Liver (tissue), 9 donors: Measurements from ENCODE around the gene PHLDA2. TPM values are rescaled to one million over a fixed set of nuclear protein-coding genes. Genes with fewer than 3 reads are reported as not detected.

Experiments
- DNase-seq: peaks from one replicate; pipeline ENCODE4 v3.0.0-alpha.2; 2017; ENCODE audit warnings: low spot score
- H3K27ac ChIP-seq, 2 donors: one replicate each; pipeline ENCODE4 v1.7.0; 2013; ENCODE audit warnings: inconsistent platforms in 2 of 2, low read length in 2 of 2, control low read depth in 1 of 2, low read depth in 1 of 2, mild to moderate bottlenecking in 1 of 2
- H3K27me3 ChIP-seq, 4 donors: one replicate each; pipeline versions ENCODE4 v1.6.1 to v1.7.0; 2013; ENCODE audit warnings: low read length in 3 of 4, inconsistent platforms in 1 of 4, mild to moderate bottlenecking in 1 of 4, moderate library complexity in 1 of 4; ENCODE audit not compliant: control insufficient read depth in 4 of 4, insufficient read depth in 4 of 4
- H3K36me3 ChIP-seq, 4 donors: one replicate each; pipeline versions ENCODE4 v1.6.1 to v1.7.0; 2013; ENCODE audit warnings: low read length in 3 of 4, mild to moderate bottlenecking in 3 of 4, low read depth in 1 of 4, moderate library complexity in 1 of 4; ENCODE audit not compliant: control insufficient read depth in 4 of 4, insufficient read depth in 3 of 4
- H3K4me1 ChIP-seq, 4 donors: one replicate each; pipeline versions ENCODE4 v1.6.1 to v1.7.0; 2013; ENCODE audit warnings: low read length in 3 of 4, mild to moderate bottlenecking in 3 of 4, moderate library complexity in 1 of 4; ENCODE audit not compliant: control insufficient read depth in 4 of 4, insufficient read depth in 4 of 4
- H3K4me3 ChIP-seq, 3 donors: one replicate each; pipeline versions ENCODE4 v1.6.1 to v1.7.0; 2013; ENCODE audit warnings: low read length in 3 of 3, control low read depth in 1 of 3, low read depth in 1 of 3, mild to moderate bottlenecking in 1 of 3
- H3K9ac ChIP-seq, 2 donors: one replicate each; pipeline ENCODE4 v1.7.0; 2013; ENCODE audit warnings: low read length in 2 of 2, mild to moderate bottlenecking in 2 of 2, moderate library complexity in 2 of 2, control low read depth in 1 of 2, low read depth in 1 of 2
- H3K9me3 ChIP-seq, 4 donors: one replicate each; pipeline versions ENCODE4 v1.6.1 to v1.7.0; 2013; ENCODE audit warnings: low read length in 3 of 4; ENCODE audit not compliant: control insufficient read depth in 4 of 4
- ATF3 ChIP-seq: IDR thresholded peaks from 2 replicates; pipeline ENCODE4 v1.6.1; 2016; ENCODE audit warnings: antibody characterized with exemption
- EGR1 ChIP-seq, 2 donors: IDR thresholded peaks; 2 replicates each; pipeline ENCODE4 v1.6.1; 2016 to 2018; ENCODE audit warnings: antibody characterized with exemption in 2 of 2, low read depth in 2 of 2
- FOXA1 ChIP-seq: IDR thresholded peaks from 2 replicates; pipeline ENCODE4 v1.6.1; 2016; ENCODE audit warnings: antibody characterized with exemption
- FOXA2 ChIP-seq: IDR thresholded peaks from 2 replicates; pipeline ENCODE4 v1.6.1; 2016; ENCODE audit warnings: antibody characterized with exemption
- GABPA ChIP-seq, 2 donors: IDR thresholded peaks in 1 of 2; conservative IDR thresholded peaks in 1 of 2; 2 replicates each; pipeline ENCODE4 v1.6.1; 2016; ENCODE audit warnings: antibody characterized with exemption in 2 of 2, mild to moderate bottlenecking in 1 of 2, moderate library complexity in 1 of 2
- HNF4A ChIP-seq, 2 donors: conservative IDR thresholded peaks; 2 replicates each; pipeline ENCODE4 v1.6.1; 2016; ENCODE audit warnings: antibody characterized with exemption in 2 of 2, mild to moderate bottlenecking in 2 of 2
- HNF4G ChIP-seq: IDR thresholded peaks from 2 replicates; pipeline ENCODE4 v1.6.1; 2016; ENCODE audit warnings: antibody characterized with exemption
- JUND ChIP-seq, 2 donors: IDR thresholded peaks; 2 replicates each; pipeline ENCODE4 v1.6.1; 2016; ENCODE audit warnings: antibody characterized with exemption in 2 of 2
- NR2F2 ChIP-seq: IDR thresholded peaks from 2 replicates; pipeline ENCODE4 v1.6.1; 2016; ENCODE audit warnings: antibody characterized with exemption
- RAD21 ChIP-seq, 2 donors: IDR thresholded peaks; 2 replicates each; pipeline ENCODE4 v1.6.1; 2016; ENCODE audit warnings: antibody characterized with exemption in 2 of 2, mild to moderate bottlenecking in 2 of 2
- REST ChIP-seq: IDR thresholded peaks from 2 replicates; pipeline ENCODE4 v1.6.1; 2016; ENCODE audit warnings: antibody characterized with exemption, mild to moderate bottlenecking
- RXRA ChIP-seq, 2 donors: IDR thresholded peaks; 2 replicates each; pipeline ENCODE4 v1.6.1; 2017 to 2018; ENCODE audit warnings: antibody characterized with exemption in 2 of 2, mild to moderate bottlenecking in 1 of 2
- SP1 ChIP-seq: IDR thresholded peaks from 2 replicates; pipeline ENCODE4 v1.6.1; 2018; ENCODE audit warnings: antibody characterized with exemption, mild to moderate bottlenecking
- TAF1 ChIP-seq: conservative IDR thresholded peaks from 2 replicates; pipeline ENCODE4 v1.6.1; 2016; ENCODE audit warnings: antibody characterized with exemption, mild to moderate bottlenecking
- YY1 ChIP-seq: IDR thresholded peaks from 2 replicates; pipeline ENCODE4 v1.6.1; 2016; ENCODE audit warnings: antibody characterized with exemption, mild to moderate bottlenecking
- WGBS: extraction: QIAGEN DNeasy Blood & Tissue Kit; methylation state at CpG from one replicate; pipeline ENCODE4 v1.1.7; 2013; 5-methylcytosine and 5-hydroxymethylcytosine counted together
- polyA plus RNA-seq, 2 donors: library from polyadenylated mRNA; stranded (reverse) in 1 of 2; unstranded in 1 of 2; fragments of 200-250 nt in 1 of 2; fragments of >200 nt in 1 of 2; fragmentation: Nextera tagmentation in 1 of 2; extraction: Ambion mirVana in 1 of 2; gene quantifications; one replicate each; pipeline versions ENCODE4 v1.2.1 to v1.2.3, GENCODE V29; 2013 to 2015
- total RNA-seq, 2 donors: library from RNA; depleted of rRNA; stranded (reverse); fragments of >200 nt; gene quantifications; one replicate each; pipeline ENCODE4 v1.2.3, GENCODE V29; 2014
- TF ChIP-seq, protein P1 (sequence below): fragments of 150-350 bp; IDR thresholded peaks from 2 replicates; pipeline ENCODE4 v1.5.1; 2017; ENCODE audit warnings: improper control_type of control experiment, low read depth, low read length; ENCODE audit not compliant: missing input control
- TF ChIP-seq, protein P2 (sequence below): IDR thresholded peaks from 2 replicates; pipeline ENCODE4 v1.6.1; 2016; ENCODE audit warnings: antibody characterized with exemption
- donor health status: healthy.
- donor health status: healthy.
- donor health status: healthy.
- donor health status: healthy.
- donor health status: healthy.

PHLDA2 gene
- total and polyA plus RNA-seq, 4 donors: 0.23 to 1.4 (median 0.99) TPM; not detected in 1

GRCh38 chr11:2904153-2905052 is 24.8 kb downstream of the PHLDA2 start:
- Histone ChIP-seq H3K36me3 (no peaks in the 10 kb centered on the region), H3K4me1 (peaks cover 8 to 26% (median 14%) of the 10 kb centered on the region in 4 donors), H3K27ac (no peak overlapping the region), H3K9me3 (no peaks in the 10 kb centered on the region), H3K4me3 (peak overlapping the region in 1 of 3 donors; percentile 82), H3K27me3 (no peaks in the 10 kb centered on the region), H3K9ac (no peak overlapping the region)
- WGBS: 77% methylated on average over 21 of the region's 21 CpGs
- DNase-seq: no peak
- TF ChIP-seq TAF1 (no peak), HNF4G (no peak), YY1 (no peak), SP1 (no peak), RXRA (IDR thresholded peaks at IDR 0.05) (no peak), FOXA1 (no peak), JUND (IDR thresholded peaks at IDR 0.05) (no peak), NR2F2 (no peak), REST (no peak), HNF4A (conservative IDR thresholded peaks at IDR 0.05) (no peak), RAD21 (IDR thresholded peaks at IDR 0.05) (no peak), GABPA (IDR thresholded peaks at IDR 0.05 in 1 of 2, conservative IDR thresholded peaks at IDR 0.05 in 1 of 2) (no peak), ATF3 (no peak), FOXA2 (no peak), EGR1 (IDR thresholded peaks at IDR 0.05; ENCODE audit: low read depth in 2 of 2) (no peak)
- TF ChIP-seq, protein P1, sequence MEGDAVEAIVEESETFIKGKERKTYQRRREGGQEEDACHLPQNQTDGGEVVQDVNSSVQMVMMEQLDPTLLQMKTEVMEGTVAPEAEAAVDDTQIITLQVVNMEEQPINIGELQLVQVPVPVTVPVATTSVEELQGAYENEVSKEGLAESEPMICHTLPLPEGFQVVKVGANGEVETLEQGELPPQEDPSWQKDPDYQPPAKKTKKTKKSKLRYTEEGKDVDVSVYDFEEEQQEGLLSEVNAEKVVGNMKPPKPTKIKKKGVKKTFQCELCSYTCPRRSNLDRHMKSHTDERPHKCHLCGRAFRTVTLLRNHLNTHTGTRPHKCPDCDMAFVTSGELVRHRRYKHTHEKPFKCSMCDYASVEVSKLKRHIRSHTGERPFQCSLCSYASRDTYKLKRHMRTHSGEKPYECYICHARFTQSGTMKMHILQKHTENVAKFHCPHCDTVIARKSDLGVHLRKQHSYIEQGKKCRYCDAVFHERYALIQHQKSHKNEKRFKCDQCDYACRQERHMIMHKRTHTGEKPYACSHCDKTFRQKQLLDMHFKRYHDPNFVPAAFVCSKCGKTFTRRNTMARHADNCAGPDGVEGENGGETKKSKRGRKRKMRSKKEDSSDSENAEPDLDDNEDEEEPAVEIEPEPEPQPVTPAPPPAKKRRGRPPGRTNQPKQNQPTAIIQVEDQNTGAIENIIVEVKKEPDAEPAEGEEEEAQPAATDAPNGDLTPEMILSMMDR: no peak
- TF ChIP-seq, protein P2, sequence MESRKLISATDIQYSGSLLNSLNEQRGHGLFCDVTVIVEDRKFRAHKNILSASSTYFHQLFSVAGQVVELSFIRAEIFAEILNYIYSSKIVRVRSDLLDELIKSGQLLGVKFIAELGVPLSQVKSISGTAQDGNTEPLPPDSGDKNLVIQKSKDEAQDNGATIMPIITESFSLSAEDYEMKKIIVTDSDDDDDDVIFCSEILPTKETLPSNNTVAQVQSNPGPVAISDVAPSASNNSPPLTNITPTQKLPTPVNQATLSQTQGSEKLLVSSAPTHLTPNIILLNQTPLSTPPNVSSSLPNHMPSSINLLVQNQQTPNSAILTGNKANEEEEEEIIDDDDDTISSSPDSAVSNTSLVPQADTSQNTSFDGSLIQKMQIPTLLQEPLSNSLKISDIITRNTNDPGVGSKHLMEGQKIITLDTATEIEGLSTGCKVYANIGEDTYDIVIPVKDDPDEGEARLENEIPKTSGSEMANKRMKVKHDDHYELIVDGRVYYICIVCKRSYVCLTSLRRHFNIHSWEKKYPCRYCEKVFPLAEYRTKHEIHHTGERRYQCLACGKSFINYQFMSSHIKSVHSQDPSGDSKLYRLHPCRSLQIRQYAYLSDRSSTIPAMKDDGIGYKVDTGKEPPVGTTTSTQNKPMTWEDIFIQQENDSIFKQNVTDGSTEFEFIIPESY: no peak
